ENCODE data around the gene HSPH1. TPM values are rescaled to one million over a fixed set of nuclear protein-coding genes. Genes with fewer than 3 reads are reported as not detected.

HSPH1 gene
- total RNA-seq, 4 donors from 2014 or later = 29.3 to 86.1 (median 34.9) TPM

DNA sequence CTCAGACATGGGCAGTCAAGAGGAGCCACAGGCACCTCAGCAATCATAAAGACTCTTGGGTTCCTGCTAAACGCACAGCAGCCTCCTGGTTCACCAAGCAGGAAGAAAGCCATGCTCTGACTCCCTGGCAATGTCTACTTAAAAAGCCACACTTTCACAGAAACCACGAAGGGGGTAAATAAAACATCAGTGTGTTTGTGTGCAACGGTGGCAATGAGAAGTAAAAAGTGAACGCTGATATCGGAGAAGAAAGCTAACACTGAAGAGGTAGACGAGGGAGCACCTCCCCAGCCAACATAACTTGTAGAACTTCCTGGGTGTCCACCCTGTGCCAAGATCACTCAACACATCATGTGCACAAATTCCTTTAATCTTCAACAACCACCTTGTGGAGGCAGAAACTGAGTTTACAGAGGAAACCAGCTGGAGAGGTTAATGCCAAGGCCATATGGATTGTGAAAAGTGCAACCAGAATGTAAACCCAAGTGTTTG, 30.2 kb downstream of the HSPH1 start:
- Histone ChIP-seq H3K4me1 (no peaks in the 10 kb centered on the region), H3K36me3 (peaks cover 0 to 26% (median 0%) of the 10 kb centered on the region in 3 donors), H3K27ac (no peak overlapping the region), H3K4me3 (no peak overlapping the region), H3K9me3 (no peaks in the 10 kb centered on the region), H3K27me3 (peaks cover 0 to 15% (median 0%) of the 10 kb centered on the region in 4 donors)
- DNase-seq = no peak
- TF ChIP-seq POLR2A (IDR thresholded peaks at IDR 0.05) = no peak
- TF ChIP-seq, protein P1, sequence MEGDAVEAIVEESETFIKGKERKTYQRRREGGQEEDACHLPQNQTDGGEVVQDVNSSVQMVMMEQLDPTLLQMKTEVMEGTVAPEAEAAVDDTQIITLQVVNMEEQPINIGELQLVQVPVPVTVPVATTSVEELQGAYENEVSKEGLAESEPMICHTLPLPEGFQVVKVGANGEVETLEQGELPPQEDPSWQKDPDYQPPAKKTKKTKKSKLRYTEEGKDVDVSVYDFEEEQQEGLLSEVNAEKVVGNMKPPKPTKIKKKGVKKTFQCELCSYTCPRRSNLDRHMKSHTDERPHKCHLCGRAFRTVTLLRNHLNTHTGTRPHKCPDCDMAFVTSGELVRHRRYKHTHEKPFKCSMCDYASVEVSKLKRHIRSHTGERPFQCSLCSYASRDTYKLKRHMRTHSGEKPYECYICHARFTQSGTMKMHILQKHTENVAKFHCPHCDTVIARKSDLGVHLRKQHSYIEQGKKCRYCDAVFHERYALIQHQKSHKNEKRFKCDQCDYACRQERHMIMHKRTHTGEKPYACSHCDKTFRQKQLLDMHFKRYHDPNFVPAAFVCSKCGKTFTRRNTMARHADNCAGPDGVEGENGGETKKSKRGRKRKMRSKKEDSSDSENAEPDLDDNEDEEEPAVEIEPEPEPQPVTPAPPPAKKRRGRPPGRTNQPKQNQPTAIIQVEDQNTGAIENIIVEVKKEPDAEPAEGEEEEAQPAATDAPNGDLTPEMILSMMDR (IDR thresholded peaks at IDR 0.05) = no peak
- 69 to 77% methylated on average over 6 of the region's 6 CpGs for WGBS, 2 donors
- intact Hi-C loops (cut with DNase I) = no loop called here

DNA sequence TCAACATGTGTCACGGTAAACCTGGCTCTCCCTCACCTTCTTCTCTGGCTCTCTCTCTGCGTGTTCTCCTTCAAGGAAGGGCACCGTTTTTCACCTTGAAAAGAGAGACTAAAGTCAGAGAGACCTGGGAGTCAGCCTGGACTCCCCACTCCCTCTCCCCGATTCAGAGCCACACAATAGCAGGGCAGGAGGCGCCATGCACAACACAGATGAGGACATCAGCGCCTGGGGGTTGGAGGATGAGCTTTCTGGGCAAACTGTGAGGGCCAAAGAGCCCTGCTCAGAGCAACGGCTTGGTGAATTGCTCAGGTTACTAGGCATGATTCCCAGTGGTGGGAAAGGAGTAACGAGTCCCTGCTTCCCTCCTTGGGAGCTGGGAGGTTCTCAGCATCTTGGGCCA, 32.3 kb downstream of the HSPH1 start:
- TF ChIP-seq, protein P1 (IDR thresholded peaks at IDR 0.05) = no peak
- TF ChIP-seq POLR2A (IDR thresholded peaks at IDR 0.05) = no peak
- Histone ChIP-seq H3K36me3 (peaks cover 0 to 11% (median 0%) of the 10 kb centered on the region in 3 donors), H3K27ac (no peak overlapping the region), H3K27me3 (peaks cover 0 to 23% (median 0%) of the 10 kb centered on the region in 4 donors), H3K4me3 (no peak overlapping the region), H3K4me1 (no peaks in the 10 kb centered on the region), H3K9me3 (no peaks in the 10 kb centered on the region)
- DNase-seq = no peak
- WGBS, 2 donors = 57 to 84% methylated on average over 3 to 4 of the region's 8 CpGs
- intact Hi-C loops (cut with DNase I) = no loop called here

DNA sequence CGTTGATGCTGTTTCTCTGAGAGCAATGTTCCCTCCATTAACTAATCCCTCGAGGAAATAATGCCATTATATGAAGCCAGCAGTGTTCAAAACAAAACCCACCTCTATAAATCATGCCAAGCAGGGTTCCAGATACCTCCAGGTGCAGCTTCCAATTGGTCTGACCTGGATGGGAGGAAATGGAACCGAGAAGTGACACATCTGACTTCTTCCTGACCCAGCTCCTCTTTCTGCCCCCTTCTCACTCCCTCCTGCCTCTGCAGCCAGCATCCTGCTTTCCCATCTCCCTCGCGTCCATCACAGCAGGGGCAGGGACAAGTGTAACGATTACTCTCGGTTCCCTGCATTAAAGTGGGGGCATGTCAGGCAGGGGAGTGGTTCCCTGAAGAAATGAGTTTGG, 37.5 kb downstream of the HSPH1 start:
- Histone ChIP-seq H3K36me3 (no peaks in the 10 kb centered on the region), H3K27me3 (peaks cover 0 to 23% (median 0%) of the 10 kb centered on the region in 4 donors), H3K4me1 (peaks cover 0 to 19% (median 7%) of the 10 kb centered on the region in 3 donors), H3K27ac (no peak overlapping the region), H3K4me3 (no peak overlapping the region), H3K9me3 (no peaks in the 10 kb centered on the region)
- no peak for DNase-seq
- 51 to 65% methylated on average over 7 of the region's 7 CpGs for WGBS, 2 donors
- intact Hi-C loops (cut with DNase I) = no loop called here
- no peak for TF ChIP-seq POLR2A (IDR thresholded peaks at IDR 0.05)
- TF ChIP-seq, protein P1 (IDR thresholded peaks at IDR 0.05) = no peak

DNA sequence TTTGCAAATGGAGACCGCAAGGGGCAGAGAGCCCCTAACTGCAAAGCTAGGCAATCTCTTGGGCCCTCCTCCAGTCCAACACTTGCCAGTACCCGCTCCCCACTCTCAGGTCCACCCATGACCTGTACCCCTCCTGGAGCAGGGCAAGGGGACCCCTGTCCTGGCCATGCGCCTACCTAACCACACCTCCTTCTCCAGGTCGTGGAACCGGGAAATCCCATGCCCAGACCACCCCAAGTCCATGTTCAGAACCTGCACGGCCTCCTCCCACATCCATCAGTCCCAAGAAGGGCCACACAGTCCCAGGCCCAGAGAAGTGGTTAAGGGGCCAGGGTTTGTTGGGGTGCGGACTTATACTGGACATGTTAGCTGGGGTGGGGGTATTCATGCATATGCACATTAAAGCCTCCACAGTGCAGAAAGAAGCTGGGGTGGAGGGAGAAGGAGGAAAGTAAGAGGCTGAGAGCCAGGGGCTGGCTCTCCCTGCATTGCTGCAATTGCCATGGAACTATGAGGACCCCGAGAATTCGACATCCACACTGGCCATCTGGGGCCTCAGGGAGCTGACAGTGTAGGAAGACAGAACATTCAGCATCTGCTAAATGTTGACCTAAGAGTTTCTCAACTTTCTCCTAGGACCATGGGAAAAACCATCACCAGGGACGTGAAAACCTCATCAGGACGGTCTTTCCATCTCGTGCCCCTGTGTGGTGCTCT, 39.0 kb downstream of the HSPH1 start:
- intact Hi-C loops (cut with DNase I) = no loop called here
- H3K9me3 ChIP-seq = no peaks in the 10 kb centered on the region
- 81 to 95% methylated on average over 9 to 11 of the region's 12 CpGs for WGBS, 2 donors
- H3K27me3 ChIP-seq = peaks cover 0 to 25% (median 0%) of the 10 kb centered on the region in 4 donors
- H3K27ac ChIP-seq = no peak overlapping the region
- no peak overlapping the region for H3K4me3 ChIP-seq
- peaks cover 0 to 19% (median 7%) of the 10 kb centered on the region in 3 donors for H3K4me1 ChIP-seq
- TF ChIP-seq POLR2A (IDR thresholded peaks at IDR 0.05) = no peak
- TF ChIP-seq, protein P1 (IDR thresholded peaks at IDR 0.05) = no peak
- no peak for DNase-seq
- no peaks in the 10 kb centered on the region for H3K36me3 ChIP-seq

DNA sequence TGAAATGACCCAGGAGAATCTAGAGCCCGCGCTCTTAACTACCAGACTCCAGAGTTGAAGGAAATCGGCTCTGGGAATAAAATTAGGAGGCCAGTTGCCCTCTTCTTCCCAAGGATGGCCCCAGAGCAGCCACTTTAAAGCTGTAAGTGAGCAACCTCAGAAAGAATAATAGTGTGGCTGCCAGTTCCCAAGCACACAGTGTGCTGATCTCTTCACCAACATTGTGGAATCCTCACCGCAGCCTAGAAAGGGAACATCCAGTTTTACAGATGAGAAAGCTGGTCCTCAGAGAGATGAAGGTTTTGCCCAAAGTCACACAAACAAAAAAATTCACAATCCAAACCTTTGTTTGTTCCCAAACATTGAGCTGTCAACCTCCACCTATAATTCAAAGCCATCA, 39.6 kb downstream of the HSPH1 start:
- Histone ChIP-seq H3K27me3 (peaks cover 0 to 20% (median 0%) of the 10 kb centered on the region in 4 donors), H3K27ac (peak overlapping the region in 2 of 4 donors; percentile 62 to 68), H3K36me3 (no peaks in the 10 kb centered on the region), H3K4me1 (peaks cover 0 to 19% (median 7%) of the 10 kb centered on the region in 3 donors), H3K9me3 (no peaks in the 10 kb centered on the region), H3K4me3 (no peak overlapping the region)
- intact Hi-C loops (cut with DNase I) = no loop called here
- 87 to 97% methylated on average over 4 of the region's 4 CpGs for WGBS, 2 donors
- TF ChIP-seq, protein P1 (IDR thresholded peaks at IDR 0.05) = no peak
- TF ChIP-seq POLR2A (IDR thresholded peaks at IDR 0.05) = no peak
- no peak for DNase-seq
